Stimulated activated CD4-positive, alpha-beta T cell treated with anti-CD3 and anti-CD28 coated beads, TNF-alpha, amount 100 ng/mL, for 24 hours (primary cell): ENCODE measurements around the gene CDH4.

Experiments
- DNase-seq, 3 experiments: peaks; one replicate each; pipeline ENCODE4 v3.0.0-alpha.2; 2020; ENCODE audit warnings: low read depth in 3 of 3

The CDH4 gene

GRCh38 chr20:61667056-61667792 lies 415.2 kb downstream of the CDH4 start:
- DNase-seq, result no peak

DNA sequence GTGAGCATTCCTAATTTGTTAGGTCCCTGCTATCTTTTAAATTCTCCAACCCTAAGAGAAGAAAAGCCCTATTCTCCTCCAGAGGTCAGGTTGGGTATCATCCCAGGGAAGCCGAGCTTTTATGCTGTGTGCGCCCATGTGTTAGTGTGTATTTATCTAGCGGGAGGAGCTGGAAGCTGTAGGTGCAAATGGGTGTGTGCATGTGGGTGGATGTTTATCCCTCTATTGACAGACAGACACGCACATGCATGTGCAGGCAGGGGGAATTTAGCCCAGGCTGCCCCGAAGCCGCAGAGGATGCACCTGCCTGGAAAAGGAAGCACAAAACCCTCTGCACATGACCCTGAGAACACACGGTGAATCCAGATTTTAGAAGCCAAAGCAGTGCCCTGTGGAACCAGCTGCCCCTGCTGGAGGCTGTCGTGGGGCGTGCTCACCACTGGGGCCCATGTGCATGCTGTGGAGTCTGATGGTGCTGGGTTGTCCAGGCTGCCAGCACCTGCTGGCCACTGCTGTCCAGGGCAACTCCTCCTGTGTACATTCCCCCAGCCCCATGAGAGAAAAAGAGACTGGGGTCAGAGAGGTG lies 416.1 kb downstream of the CDH4 start:
- no peak for DNase-seq

DNA sequence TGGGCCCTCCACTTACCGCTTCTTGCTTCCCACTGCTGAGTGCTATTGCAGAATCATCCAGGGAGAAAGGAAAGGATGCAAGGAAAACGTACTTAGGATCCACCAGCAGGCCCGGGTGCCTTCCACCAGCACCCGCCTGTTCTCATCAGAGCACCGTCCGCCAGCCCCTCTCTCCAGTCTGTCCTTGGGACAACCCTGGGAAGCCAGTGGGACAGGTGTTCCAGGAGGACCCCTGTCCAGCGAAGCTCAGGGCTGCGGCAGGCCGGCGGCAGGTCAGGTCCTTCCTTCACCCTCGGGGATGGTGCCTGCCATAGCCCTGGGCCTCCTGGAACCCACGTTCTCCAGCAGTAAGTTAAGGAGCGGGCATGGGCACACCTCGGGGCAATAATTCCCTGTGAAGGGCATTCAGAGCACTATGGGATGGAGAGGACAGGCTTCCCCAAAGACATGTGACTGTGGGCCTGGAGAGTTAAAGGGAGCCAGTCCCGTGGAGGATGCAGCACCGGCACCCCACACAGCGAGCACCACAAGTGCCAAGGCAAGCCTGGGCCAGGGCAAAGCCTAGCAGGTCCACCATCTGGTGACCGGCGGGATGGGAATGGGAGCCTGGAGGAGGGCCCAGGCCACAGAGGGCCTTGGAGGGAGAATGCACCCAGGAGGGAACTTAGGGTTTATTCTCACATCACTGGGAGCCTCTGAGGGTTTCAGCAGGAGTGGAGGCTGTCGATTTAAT lies 416.9 kb downstream of the CDH4 start:
- DNase-seq, result no peak

DNA sequence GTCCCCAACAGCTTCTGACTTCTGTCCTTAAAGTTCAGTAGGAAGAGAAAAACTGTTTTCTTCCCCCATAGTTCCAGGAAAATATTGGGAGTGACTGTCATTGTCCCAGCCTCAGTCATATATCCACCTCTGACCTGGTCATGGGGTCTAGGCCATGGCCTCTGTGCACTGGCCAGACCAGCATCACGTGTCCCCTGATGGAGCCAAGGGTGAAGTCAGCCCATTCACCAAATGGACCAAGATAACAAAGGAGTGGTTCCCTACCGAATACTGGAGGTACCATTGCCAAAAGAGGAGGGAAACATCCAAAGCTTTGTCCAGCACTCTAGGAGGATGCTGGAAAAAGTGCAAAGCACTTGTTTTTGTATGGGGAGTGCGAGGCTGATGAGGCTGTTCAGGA lies 418.2 kb downstream of the CDH4 start:
- DNase-seq, result no peak

DNA sequence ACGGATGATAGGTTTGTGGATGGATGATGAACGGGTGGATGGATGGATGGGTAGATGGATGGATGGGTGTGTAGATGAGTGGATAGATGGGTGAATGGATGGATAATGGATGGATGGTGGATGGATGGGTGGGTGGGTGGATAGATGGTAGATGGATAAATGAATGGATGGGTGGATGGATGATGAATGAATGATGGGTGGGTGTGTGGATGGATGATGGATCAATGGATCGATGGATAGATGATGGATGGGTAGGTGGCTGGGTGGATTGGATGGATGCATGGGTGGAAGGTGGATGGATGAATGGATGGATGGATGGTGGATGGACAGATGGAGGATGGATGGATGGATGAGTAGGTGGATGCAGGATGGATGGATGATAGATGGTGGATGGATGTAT lies 419.5 kb downstream of the CDH4 start:
- DNase-seq, result no peak

DNA sequence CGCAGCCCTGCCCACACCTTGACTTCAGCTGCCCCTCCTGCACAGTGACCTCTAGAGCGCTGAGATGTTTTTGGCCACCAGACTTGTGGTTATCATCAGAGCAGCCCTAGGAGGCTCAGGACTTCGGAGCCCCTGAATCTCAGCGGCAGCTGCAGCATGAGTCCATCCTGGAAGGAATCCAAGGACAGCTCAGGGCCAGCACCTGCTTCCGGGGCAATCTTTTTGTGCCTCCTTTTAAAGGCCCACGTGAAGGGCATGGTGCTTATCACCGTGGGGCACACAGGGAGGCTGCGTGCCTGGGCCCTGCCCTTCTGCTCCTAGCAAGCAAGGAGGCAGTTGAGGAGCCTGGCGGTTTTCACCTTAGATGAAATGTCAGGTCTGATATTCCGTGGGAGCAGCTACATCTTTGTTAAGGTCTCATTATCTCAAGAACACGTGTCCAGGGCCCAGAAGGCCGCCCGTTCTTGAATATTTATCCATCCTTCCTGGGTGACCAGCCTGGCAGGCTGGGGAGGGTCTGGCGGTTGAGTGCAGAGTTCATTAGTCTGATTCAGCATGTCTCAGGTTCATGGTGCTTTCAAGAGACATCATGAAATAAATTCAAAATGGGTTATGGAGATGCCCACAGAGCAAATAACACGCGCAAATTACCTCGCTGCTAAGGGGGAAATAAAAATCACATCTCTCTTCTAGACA lies 421.2 kb downstream of the CDH4 start:
- DNase-seq, result no peak

DNA sequence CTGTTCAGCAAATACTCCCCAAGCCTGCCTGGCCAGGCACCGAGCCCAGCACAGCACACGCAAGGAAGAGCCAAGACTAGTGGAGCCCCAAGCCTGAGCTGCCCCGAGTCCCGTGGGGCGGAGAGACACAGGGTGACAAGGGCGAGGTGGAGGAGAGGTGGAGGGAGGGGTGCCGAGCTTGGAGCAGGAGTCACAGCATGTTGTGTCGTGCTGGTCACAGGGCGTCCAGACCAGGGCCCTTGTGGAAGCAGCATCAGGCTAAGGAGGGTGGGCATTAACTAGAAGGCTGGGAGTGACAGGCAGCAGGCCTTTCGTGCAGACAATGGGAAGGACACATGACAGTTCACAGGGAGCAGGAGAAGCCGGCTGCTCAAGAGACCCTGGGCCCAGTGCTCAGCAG lies 422.1 kb downstream of the CDH4 start:
- no peak for DNase-seq

DNA sequence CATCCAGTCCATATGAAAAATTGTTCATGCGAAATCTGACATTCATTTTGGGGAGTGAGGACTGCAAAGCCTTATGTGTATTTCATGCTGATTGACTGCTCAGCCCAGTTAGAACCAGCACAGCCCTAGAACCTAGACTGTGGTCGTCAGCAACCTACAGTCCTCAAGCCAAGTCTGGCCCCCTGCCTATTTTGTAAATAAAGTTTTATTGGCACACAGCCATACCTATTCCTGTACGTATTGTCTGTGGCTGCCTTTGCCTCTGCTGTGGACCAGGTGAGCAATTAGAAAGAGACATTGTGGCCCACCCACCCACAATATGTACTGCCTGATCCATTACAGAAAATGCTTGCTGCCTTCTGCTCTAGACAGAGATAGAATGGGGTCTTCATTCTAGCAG lies 422.6 kb downstream of the CDH4 start:
- DNase-seq, result no peak

GRCh38 chr20:61677928-61678327 lies 425.9 kb downstream of the CDH4 start:
- DNase-seq, result no peak

GRCh38 chr20:61678437-61678836 lies 426.4 kb downstream of the CDH4 start:
- no peak for DNase-seq

DNA sequence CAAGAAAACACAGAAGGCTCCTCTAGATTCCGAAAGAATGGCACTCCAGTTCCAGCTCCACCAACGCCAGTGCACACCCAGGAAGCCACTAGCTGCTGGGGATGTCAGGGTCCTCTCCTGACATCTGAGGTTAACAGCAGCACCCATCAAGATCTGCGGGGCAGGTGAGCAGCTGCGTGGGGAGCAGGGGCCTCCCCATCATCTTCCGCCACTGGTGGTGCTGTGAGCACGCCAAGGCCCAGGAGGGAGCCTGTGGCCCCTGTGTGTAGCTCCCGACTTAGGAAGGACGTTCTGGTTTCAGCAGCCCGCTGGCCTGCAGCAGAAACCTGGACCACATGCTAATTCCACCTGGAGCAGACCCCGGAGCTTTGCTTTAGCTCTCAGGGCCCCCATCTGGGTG lies 427.4 kb downstream of the CDH4 start:
- DNase-seq, result no peak

DNA sequence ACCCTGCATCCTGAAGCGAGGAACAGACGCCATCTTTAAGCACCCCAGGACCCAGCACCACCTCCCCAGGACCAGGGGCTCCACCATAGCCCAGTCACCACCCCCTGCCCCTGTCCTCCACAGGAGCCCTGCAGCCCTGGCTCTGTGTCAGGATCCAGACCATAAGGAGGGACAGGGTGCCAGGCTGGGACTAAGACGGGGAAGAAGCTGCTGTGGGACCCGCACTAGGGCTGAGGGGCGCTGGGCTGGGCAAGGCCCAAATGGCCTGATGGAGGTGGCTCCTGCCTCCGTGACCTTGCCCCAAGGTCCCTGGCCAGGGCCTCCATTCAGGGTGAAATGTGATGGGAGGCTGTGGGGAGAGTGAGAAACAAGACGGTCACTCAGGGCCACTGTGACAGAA lies 428.0 kb downstream of the CDH4 start:
- no peak for DNase-seq

GRCh38 chr20:61682114-61682995 lies 430.3 kb downstream of the CDH4 start:
- no peak for DNase-seq

DNA sequence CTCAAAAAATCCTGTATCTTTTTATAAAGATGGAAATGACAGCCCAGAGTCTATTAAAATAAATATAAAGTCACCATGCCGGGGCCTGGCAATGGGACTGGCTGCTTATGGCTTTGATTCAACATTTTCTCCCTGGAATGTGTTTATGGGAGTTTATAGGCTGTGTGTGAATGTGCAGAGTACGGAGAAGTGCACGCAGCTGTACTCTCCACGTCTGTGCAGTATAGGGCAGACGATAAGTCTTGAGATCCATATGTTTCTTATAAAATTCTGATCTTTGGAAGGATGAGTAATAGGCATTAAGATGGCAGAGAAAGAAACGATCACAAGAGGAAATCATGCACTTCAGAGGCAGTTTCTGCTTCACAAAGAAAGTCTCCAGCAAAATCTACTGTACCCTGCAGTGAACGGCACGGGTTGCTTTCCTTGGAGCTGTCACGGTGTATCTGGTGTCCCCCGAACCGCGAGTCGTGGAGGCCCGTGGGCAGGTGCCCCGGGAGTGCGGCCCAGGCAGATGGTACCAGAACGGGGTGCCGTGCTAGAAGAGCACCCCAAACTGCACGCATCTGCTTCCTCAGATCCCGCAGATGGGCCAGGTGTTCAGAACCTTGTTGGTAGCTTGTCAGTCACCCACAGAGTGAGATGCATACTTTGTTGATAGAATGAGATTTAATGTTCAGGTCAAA lies 431.1 kb downstream of the CDH4 start:
- DNase-seq, result no peak

GRCh38 chr20:61683721-61684120 lies 431.7 kb downstream of the CDH4 start:
- DNase-seq, result no peak

GRCh38 chr20:61684136-61684535 lies 432.1 kb downstream of the CDH4 start:
- no peak for DNase-seq

DNA sequence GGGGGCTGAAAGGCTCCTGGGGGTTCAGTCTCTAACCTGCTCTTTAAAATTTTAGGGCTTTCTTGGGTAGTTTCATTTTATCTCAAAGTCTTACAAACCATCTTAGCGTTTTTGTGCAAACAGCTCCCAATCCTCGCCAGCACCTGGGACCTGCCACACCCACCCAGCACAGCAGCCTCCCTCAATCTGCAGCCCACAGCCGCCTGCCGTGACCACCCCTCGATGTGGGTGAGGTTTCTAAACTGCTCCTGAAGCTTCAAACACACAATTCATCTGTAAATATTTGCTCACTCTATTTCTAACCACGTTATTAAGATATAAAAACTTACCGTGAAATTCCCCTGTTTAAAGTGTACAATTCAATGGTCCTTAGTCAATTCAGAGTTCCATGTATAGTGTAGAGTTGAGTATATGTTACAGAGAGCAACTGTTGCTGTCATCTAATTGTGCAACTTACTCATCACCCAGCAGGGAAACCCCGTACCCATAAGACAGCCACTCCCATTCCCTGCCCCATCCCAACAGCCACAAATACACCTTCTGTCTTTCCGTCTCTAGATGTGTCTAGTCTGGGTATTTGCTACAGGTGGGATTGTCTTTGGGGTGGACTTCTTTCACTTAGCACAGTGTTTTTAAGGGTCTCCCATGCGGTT lies 432.6 kb downstream of the CDH4 start:
- DNase-seq, result no peak

GRCh38 chr20:61685462-61685861 lies 433.4 kb downstream of the CDH4 start:
- DNase-seq, result no peak

- DNase-seq, result no peak
These were observed 434.2 kb downstream of the CDH4 start for GRCh38 chr20:61686051-61686936.
